Skin of body (tissue), 2 donors: Measurements from ENCODE around the gene RPL5. TPM values are rescaled to one million over a fixed set of nuclear protein-coding genes. Genes with fewer than 3 reads are reported as not detected.

ENCODE experiments used
- DNase-seq: peaks from one replicate; lab custom pipeline; 2025; lab: John Stamatoyannopoulos, UW
- total RNA-seq: library from RNA; depleted of rRNA; stranded (reverse); fragments of >200 nt; gene quantifications from one replicate; pipeline ENCODE4 v1.2.3, GENCODE V29; 2014

Gene RPL5
- total RNA-seq, 1 donor from 2014 or later = 1,921 TPM

DNA sequence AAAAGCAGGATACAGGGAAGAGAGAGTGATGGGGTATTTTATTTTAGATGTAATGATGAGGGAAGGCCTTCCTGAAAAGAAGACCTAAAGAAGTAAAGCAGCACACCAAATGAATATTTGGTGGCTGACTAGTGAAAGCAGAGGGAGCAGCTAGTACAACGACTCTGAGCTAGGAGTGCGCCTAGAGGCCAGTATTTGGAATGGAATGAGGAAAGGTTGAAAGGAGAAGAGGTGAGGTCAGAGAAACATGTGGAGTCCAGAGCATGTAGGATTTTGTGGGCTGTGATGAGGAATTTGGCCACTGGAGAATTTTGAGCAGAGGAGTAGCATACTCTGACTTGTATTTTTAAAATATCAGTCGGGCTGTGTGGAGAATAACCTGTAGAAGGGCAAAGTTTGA lies 11.8 kb upstream of the RPL5 start:
- DNase-seq = no peak

DNA sequence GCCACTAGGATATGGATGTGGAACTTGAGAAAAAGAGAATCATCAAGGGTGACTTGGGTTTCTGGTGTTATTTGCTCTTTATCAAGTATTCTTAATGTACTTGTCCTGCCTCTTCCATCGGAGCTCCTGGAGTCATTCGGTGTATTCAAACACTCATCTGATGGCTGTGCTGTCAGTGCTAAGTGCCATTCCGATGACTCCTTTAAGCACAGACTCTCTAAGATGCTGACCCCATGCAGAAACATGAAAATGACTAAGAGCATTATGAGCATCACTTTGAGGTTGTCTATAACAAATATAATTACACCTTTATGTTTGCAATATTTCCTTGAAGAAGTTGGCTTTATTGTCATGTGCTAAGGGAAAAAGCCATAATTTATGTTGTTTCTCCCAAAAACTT lies 11.3 kb upstream of the RPL5 start:
- no peak for DNase-seq

DNA sequence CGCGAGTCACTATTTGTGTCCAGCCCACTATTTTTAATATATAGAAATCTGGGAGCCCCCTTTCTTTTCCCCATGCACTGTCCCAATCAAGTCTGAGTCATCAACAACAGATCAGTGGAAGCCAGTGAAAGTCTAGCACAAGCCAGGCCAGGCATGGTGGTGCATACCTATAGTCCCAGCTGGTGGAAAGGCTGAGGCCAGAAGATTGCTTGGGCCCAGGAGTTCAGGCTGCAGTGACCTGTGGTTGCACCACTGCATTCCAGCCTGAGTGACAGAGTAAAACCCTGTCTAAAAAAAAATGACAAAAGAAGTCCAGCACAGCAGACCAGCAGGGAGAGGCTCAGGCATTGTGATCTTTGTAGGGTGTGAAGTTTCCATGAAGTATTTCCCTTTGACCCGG lies 9.0 kb upstream of the RPL5 start:
- no peak for DNase-seq

DNA sequence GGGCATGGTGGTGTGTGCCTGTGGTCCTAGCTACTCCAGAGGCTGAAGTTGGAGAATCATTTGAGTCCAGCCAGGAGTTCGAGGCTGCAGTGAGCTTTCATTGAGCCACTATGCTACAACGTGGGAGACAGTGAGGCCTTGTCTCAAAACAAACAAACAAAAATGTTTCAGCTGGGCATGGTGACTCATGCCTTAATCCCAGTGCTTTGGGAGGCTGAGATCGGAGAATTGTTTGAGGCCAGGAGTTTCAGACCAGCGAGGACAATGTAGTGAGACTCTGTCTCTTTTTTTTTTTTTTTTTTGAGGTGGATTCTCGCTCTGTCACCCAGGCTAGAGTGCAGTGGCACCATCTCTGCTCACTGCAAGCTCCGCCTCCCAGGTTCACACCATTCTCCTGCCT lies 5.0 kb upstream of the RPL5 start:
- DNase-seq = no peak

DNA sequence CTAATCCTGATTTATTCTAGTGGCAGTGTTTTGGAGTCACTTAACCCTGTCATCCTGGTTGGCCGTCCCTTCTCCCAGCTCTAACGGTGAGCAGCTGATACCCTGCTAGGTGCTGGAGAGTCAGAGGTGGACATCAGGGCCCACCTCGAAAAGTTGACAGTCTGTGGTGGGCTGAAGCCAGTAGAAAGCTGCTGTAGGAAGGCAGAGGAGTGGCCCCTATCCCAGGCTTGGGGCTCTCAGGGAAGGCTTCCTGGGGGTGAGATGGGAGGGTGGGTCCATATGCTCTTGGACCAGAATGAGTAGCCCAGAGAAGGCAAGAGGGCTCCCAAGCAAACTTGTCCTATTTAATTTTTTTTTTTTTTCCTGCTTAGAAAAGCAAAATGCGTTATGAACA lies 475 bp upstream of the RPL5 start:
- DNase-seq = no peak

DNA sequence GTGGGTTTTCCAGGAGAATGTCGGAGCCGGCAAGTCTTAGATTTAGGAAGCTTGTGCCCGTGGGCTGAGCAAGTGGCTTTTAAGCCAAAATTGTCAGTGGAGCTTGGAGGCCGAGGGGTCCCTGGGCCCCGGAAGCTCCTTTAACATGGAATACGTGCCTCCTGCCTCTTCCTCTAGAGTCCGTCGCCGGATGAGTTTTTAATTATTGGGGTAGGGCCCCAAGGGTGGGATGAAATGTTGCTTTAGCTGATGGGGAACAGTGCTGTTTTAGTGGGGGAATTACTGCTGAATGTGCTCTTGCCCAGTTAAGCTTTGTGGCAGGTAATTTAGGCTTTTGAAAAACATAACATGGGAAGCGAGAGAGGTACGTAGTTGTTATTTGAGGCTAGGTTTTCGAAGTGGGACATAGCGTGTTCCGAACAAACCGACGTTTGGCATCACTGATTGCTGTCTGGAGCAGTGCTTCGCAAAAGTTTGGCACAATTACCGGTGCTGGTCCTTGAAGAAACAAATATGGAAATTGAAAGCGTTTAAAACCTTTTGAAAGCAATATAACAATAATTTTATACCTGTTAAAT lies 786 bp downstream of the RPL5 start:
- DNase-seq = peak; percentile 3

DNA sequence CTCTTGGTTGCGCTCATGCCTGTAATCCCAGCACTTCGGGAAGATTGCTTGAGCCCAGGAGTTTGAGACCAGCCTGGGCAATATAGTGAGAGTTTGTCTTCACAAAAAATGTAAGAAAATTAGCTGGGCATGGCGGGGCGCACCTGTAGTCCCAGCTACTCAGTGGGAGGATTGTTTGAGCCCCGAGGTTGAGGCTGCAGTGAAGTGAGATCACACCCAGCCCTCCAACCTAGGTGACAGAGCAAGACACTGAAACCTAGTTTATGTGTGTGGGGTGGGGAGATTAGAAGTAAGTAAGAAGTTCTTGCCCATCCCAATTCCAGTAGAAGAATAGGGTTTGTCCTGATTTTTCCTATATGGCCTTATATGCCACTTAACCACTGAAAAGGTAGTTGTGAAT lies 2.0 kb downstream of the RPL5 start:
- DNase-seq = no peak

DNA sequence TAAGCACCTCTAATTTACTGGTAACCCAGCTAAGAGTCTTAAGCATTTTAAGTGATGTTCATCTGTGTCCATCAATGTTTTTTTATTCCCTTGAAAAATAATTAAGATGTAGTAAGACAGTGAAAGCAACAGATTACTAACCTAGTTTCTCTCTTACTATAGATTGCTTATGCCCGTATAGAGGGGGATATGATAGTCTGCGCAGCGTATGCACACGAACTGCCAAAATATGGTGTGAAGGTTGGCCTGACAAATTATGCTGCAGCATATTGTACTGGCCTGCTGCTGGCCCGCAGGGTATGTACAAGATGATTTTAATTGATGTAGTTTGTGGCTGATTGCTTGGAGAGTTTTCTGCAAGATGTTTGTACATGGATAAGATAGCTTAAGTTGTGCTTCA lies 2.8 kb downstream of the RPL5 start:
- no peak for DNase-seq

DNA sequence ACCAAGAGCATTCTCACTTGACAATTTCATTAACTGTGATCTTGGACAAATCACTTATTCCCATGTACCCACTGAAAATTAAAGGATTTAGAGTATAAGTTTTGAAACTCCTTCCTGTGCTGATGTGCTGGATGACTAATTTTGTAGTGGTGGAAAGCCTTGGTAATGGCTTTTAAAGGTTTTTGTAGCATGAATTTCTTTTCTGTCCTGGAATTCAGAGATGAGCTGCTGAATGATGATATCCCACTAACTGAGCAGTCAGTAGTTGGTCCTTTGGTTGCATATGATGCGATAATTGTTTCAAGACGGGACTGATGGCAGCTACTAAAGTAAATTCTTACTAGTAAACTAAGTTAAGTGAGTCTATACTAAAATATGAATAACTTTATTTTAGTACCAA lies 5.2 kb downstream of the RPL5 start:
- DNase-seq = no peak

DNA sequence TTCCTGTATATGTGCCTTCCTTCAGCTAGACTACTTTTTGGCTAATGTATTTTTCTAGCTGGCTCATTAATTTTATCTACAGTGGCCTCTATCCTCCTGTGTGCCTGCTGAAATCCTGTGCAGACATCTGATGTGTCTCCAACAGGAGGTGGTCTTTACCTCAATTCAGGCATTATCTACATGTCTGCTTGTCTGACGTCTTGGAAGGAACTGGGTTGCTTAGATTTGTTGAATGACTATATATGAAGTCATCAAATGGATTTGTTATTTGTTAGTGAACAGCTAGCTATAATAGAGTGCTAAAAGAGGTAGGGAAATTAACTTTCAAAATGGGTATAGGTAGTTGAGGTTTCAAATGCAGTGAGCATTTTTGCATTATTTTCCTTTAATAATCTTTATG lies 6.7 kb downstream of the RPL5 start:
- DNase-seq = no peak

DNA sequence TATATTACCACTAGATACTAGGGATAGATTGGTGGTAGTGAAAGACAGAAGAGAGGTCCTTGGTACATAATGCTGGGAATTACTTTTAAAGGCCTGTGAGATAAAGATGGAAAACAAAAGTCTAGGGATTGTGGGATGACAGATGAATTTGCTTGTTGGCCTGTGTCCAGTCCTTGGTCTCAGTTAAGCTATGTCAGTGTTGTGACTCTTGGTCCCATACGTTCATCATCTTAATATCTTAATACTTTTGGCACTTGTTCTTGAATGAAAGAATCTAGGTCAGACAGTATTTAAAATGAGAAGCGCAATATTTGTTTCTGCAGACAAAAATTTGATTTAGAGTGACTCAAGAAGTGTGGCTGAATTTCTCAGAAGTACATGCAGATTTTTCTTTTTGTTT lies 7.6 kb downstream of the RPL5 start:
- DNase-seq = no peak

DNA sequence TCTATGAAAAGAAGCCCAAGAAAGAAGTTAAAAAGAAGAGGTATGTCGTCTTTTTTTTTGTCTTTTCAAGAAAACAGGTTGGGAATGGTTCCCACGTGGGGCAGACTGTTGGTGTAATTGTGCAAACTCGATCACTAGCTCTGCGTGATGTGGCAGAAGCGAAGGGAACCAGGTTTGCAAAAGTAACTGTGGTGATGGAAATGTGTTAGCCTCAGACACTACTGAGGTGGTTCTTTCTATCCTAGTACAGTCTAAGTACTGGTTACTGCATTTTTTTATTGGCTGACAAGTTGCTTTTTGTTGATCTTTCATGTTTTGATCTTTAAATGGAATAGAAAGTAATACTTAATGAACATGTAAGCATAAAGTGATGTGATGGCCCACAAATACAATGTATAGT lies 8.8 kb downstream of the RPL5 start:
- DNase-seq = no peak

DNA sequence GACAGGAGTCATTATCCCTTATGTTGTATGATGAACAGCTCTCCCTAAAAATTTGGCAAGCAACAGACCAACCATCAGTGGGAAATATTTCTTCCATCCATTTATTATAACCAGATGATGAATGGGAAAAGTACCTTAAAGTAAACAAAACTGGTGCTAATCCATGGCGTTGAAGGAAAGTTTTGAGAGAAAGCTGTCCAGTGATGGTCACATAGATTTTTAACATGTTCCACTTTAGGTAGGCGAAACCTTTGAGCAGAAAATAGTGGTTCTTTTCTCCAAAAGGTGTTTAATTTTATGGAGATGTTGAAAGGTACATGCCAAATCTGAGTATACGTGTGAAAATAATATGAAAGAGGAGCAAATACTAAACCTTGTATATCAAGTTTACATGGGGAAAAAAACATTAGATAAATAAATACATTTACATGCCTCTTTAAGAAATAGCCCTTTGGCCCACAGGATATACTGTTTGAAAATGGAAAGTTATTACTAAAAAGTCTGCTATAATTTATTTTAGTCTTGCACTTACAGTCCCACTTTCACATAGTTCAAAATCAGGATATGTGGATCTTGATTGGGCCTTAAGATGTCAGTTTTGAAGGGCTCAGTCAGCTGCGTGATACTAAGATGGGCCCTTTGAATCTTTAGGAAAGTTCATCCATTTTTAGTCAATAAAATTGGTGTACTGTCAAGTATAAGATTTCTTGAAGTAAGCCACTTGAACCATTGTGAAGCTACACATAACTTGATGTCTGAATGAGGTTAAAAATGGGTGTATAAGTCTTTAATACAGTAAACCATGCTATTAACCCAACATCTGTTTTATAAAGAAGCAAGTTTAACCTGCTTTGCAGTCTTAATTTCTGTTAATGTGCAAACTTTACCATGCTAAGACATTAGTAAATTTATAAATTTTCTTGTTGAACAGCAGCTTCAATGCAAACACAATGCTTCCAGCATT lies 10.5 kb downstream of the RPL5 start:
- no peak for DNase-seq

DNA sequence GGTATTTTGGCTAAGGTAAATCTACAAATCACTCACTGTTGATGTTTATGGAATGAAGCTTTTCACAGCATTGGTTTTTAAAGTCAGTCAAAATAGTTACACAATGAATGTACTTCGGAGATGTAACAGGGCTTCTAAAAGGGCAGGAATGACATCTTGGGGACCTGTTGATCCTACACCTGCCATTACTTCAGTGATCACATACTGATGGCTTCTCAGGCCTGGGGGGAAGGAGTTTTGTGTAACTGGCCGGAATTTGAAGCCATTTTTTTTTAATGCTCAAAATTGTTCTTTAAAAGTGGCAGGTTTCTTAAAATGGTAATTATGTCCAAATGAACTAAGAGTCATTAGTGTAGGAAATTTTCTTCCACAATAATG lies 11.2 kb downstream of the RPL5 start:
- no peak for DNase-seq

DNA sequence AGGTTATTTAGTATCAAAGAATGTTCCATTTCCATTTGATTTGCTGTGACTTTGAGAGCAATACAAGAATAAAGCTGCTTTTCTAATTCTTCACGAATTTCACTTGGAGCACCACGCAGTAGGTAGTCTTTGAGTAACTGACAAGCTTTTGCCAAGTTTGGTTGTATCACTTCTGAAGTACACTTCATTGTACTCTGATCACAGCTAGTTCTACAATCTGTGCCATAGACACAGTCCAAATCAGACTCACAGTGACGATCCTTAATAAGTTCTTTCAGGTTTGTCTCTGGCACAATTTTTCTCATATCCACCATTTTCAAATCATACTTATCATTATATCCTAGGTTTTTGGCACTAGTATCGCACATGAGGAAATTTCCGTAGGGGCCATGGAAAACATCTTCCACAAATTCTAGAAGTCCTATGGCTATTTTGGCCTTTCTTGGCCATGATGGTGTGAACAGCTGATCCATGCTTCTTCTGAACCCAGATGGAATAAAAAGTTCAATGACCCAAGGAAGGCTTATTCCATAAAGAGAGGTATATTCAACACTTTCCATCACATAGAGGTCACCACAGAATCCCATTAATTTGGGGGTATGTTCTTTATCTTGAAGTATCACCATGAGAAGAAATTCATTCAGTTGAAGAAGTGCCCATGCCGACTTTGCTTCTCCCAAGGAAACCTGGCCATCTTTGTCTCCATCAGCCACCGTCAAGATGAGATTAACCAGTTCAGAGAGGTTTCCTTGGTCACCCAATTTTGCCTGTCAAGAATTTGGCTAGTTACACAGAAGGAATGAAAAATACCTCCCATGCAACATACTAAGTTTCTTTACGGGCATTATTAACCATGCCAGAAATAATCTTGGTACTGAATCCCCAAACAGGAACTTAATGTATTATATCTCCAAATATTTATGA lies 11.9 kb downstream of the RPL5 start:
- DNase-seq = no peak

DNA sequence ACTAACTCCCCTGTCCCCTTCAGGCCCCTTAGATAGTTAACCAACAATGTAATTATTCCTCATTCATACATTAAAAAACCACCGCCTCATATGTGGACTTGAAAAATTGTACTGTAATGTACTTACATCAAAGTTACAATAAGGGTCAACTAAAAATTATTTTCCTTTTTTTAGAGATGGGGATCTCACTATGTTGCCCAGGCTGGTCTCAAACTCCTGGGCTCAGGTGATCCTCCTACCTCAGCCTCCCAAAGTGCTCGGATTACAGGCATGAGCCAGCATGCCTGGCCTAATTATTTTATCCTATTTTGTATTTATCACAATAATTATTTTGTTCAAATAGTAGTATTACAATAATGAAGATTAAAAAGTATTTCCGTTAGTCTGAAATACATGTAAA lies 12.6 kb downstream of the RPL5 start:
- DNase-seq = no peak

DNA sequence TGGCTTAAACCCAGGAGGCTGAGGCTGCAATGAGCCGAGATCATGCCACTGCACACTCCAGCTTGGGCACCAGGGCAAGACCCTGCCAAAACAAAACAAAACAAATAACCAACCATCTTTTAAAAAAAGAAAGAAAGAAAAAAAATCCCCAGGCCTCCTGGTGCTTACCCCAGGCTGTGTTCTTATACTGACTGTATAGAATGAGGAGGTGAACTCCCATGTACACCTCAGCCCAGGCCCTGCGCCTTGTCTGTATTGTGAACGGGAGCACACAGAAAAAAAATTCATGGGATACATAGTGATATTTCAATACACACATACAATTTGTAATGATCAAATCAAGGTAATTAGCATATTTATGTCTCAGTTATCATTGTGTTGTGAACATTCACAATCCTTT lies 14.1 kb downstream of the RPL5 start:
- DNase-seq = no peak

DNA sequence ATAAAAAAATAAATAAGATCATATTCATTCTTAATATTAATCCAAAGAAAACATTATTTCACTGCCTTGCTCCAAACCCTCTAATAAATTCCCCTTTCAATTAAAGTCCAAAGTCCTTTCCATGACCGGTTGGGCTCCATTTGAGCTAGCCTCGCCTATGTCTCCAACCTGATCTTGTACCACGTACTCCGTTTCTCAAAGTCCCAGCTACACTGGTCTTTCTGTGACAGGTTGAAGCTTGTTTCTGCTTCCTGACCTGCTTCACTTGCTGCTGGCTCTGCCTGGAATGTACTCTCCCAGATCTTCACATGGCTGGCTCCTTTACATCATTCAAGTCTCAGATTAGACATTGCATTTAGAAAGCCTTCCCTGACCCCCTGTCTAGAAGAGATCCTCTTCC lies 16.4 kb downstream of the RPL5 start:
- DNase-seq = no peak

DNA sequence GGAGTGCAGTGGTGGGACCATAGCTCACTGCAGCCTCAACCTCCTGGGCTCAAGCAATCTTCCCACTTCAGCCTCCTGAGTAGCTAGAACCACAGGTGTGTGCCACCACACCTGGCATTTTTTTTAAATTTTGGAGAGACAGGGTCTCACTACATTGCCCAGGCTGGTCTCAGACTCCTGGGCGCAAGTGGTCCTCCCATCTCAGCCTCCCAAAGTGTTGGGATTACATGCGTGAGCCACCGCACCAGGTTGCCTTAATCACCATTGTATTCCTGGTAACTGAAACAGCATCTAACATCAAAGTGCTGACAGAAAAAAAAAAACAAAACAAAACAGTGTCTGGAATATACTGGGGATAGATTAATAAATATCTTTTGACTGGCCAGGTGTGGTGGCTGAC lies 18.2 kb downstream of the RPL5 start:
- no peak for DNase-seq

DNA sequence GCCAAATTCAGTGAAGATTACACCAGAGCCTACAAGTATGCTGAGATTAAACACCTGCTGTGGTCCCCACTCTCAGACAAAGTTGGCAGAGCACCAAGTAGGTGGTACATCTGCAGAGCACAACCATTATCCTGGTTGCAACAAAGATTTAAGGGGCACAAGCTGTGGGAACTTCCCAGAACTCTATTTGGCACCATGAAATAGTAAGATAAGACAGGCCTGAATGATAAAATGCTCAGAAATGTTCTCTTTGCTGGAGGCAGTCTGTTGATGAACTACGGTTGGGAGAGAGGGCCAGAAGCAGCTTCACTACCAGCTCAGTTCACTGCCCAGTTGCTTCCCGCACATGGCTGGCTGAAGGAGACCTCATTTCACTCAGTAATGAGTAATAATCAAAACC lies 19.9 kb downstream of the RPL5 start:
- no peak for DNase-seq

DNA sequence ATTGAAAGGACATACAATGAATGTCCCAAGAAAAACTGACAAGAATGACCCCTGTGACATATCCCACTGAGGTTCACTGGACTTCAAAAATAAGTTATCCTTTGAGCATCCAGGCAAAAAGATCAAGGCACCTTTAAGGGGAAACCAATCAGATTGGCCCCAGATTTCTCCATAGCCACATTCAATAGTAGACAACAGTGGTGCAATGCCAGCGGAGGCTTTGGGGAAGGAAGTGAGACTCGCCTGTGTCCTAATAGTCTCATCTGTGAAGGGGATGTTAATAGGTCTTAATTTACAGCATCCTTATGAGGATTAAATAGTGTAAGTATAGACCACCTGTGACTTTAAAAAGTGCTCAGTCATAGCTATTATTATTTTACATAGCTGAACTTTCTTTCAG lies 21.5 kb downstream of the RPL5 start:
- no peak for DNase-seq

DNA sequence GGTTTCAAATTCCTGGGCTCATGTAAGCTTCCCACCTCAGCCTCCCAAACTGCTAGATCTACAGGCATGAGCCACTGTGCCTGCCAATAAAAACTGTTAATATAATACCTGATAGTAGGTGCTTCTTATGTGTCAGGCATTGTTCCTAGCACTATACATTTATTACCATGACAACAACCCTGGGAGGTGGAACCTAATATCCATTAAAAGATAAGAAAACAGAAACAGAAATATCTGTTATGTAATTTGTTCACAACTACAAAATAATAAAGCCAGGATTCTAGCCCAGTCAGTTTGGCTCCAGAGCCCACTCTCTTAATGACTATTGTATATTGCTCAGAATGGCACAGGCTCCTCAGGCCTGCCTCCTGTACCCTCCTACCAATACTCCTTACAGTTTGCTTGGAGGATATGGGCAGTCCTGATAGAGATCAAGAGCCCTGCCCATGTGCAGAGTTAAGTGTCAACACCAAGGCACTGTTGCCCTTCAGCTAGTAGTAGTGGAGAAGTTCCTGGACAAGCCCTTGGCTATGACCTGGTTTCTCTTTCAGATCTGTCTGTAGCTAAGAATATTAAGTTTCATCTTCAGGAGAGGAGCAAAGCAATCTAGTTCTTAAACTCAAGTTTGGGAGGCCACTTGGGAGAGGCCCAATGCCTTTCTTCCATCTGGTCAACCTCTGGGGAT lies 22.4 kb downstream of the RPL5 start:
- DNase-seq = no peak
